Measurements from ENCODE around the gene CHRNE.
"Not testable (repeated sequence)": the region's sequence is repeated elsewhere in the genome, so short reads cannot be mapped to it uniquely, and the experiment has no call there.

The CHRNE gene

DNA sequence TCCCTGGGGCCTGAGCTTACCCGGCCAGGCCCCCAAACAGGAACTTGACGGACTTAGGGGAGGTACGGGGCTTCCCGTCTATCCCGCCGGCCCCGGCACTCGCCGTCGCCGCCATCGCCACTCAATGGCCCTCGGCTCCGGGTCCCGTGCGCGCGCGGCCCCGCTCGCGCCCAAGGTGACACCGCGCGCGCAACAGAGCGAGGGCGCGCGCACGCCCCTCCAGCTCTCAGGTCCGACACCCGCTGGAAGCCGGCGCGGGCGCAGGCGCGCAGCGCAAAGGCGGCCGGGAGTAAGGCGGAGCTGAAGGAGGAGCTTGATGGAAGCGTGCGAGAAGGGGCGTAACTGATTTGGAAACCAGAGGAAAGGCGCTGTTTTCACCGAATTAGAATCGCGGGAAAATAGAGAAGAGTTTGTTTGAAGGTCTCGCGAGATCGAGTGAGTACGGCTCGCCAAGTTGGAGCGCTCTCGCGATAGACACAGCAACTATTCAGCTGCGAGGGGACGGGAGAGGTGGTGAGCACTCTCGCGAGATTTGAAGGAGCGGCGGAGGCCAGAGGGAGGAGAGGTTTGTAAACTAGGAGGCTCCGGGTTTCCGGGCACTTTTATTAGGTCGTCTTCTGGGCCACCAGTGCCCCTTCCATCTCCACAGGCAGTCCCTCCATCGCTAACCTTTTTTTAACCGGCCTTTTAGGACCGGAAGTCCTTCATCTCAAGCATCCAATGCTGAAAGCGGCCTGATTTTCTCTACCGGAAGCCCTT lies 37.1 kb upstream of the CHRNE start, which contains the start of the genes RNF167 and SLC25A11:
Gene RNF167, plus strand, starts transcription at position 473 of the 759 bp plus-strand sequence. CDS start 642 bp downstream, outside the sequence.
Gene SLC25A11, minus strand, starts transcription at position 251 of the 759 bp plus-strand sequence. Its CDS starts 136 bp downstream, at position 115.
- in situ Hi-C loops (cut with MboI; ENCODE audit: low sequenced_read_pairs) = no loop called here

DNA sequence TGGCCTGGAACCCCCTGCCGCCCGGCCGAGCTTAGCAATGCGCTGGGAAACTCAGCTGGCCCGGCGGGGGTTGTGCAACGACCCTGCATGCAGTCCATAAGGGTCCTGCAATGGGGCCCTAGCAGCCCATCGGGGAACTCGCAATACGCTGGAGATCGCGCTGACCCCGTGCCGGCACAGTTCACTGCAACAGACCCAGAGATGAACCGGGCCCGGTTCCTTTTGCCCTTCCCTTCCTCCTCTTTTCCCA lies 36.6 kb upstream of the CHRNE start:
- in situ Hi-C loops (cut with MboI; ENCODE audit: low sequenced_read_pairs) = no loop called here

DNA sequence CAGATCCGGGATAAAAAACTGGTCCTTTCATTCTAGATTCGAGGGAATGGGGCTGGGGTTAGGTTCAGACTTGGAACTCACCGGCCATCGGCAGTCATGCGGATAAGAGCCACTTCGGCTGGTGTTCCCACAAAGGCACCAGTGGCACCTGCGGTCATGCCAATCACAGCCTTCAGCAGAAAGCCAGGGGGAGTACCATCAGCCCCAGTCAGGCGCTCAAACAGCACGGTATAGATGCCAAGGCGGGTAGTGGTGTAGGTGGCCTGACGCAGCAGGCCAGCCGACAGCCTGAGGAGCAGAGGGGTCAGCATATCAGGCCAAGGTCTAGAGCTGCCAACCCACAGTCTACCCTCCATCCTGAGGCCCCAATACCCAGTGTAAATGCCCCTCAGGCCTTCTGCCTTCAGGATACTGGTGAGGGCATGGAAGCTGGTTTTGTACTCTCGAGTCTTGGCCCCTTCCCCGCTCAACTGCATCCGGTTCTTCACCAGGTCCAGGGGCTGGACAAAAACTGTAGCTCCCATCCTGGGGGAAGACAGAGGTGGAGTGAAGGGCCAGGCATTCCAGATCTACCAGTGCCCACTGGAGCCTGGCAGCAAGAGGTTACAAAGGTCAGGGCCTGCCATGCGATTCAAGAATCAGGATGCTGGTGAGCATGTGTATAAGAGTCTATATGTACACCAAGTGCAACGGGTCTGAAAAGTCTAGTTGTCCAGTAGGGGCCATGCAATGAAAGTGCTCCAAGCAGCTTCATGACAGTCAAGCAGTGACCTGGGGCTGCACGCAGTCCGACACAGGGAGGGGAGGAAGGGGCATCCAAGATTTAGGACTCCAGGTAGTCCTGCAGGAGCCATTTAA lies 36.0 kb upstream of the CHRNE start:
- in situ Hi-C loops (cut with MboI; ENCODE audit: low sequenced_read_pairs) = no loop called here

DNA sequence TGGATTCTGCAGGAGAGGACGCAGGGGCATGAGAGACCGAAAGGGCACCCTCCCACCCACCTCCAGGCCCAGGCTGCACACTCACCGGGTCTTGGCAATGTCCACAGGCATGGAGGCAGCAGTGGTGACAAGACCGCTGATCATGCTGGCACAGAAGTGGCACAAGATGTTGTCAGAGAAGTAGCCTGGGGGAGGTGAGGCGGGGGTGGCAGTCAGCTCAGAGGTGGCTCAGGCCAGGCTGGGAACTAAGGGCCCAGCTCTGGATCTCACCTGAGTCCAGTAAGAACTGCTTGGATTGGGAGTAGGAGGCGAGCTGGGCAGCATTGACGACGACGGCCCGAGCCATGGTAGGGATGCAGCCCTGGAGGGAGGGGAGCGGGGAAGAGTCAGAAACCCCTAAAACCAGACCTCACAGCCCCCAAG lies 35.2 kb upstream of the CHRNE start:
- in situ Hi-C loops (cut with MboI; ENCODE audit: low sequenced_read_pairs) = no loop called here

DNA sequence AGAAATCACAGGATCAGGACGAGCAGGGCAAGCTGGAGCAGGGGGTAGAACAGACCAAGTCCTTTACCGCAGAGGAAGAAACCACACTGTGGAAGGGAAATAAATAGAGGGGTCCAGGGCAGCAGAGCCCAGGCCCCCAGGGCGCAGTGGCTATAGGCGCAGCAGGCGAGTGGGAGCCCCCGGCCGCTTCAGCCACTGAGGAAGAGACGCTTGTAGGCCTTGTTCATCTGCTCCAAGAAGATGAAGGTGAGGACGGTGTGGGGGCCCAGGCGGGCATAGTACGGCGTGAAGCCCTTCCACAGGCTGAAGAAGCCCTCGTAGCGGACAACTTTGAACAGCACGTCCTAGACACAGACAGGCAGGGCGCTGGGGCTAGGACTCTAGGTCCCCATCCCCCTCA lies 34.7 kb upstream of the CHRNE start:
- in situ Hi-C loops (cut with MboI; ENCODE audit: low sequenced_read_pairs) = no loop called here

DNA sequence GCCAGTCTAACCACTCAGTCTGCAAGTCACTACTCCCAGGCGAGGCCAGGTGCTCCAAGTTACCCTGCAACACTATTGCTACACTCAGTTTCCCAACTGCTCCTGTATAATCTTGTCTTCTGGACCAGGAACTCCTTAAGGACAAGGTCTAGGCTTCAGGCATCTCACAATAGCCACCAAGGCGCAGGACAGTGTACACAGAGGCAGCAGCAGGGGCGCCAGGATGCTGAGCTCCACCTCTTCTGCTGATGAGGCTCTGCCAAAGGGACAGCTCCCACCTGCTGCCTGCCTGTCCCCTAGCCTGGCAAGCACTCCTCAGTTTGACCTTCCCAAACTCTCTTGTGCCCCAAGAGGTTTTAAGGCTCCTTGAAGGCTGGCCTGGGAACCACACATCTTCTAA lies 33.5 kb upstream of the CHRNE start:
- in situ Hi-C loops (cut with MboI; ENCODE audit: low sequenced_read_pairs) = no loop called here

DNA sequence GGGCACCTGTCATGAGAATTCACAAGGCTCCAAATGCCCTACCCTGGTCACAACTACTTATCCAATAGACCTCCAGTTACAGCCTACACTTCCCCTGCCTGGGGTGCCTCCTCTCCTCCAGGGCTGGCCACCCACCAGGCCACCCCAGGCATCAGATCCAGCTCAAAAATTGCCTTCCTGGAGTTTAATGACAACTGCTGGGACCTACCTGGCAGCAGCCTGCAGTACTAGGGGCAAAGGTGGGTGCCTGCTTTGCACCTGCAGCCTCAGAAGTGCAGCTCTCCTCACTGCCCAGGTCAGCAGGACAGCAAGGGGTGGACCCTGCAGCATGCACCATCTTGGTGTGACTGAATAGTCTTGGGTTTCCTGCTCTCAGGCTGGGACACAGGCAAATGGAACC lies 32.8 kb upstream of the CHRNE start:
- in situ Hi-C loops (cut with MboI; ENCODE audit: low sequenced_read_pairs) = no loop called here

DNA sequence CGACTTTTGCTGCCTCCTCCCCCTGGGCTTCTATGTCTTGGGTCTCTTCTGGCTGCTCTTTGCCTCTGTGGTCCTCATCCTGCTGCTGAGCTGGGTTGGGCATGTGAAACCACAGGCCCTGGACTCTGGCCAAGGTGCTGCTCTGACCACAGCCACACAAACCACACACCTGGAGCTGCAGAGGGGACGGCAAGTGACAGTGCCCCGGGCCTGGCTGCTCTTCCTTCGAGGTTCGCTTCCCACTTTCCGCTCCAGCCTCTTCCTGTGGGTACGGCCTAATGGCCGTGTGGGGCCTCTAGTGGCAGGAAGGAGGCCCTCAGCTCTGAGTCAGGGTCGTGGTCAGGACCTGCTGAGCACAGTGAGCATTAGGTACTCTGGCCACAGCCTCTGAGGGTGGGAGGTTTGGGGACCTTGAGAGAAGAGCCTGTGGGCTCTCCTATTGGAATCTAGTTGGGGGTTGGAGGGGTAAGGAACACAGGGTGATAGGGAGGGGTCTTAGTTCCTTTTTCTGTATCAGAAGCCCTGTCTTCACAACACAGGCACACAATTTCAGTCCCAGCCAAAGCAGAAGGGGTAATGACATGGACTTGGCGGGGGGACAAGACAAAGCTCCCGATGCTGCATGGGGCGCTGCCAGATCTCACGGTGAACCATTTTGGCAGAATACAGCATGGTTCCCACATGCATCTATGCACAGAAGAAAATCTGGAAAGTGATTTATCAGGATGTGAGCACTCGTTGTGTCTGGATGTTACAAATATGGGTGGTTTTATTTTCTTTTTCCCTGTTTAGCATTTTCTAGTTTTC lies 31.5 kb upstream of the CHRNE start:
- in situ Hi-C loops (cut with MboI; ENCODE audit: low sequenced_read_pairs) = no loop called here

DNA sequence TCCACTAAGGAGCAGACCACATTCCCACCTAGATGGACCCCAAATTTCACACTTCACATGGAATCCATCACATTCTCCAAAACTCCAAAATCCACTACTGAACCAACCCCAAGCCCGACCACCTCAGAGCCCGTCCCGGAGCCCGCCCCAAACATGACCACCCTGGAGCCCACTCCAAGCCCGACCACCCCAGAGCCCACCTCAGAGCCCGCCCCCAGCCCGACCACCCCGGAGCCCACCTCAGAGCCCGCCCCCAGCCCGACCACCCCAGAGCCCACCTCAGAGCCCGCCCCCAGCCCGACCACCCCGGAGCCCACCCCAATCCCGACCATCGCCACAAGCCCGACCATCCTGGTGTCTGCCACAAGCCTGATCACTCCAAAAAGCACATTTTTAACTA lies 30.7 kb upstream of the CHRNE start:
- in situ Hi-C loops (cut with MboI; ENCODE audit: low sequenced_read_pairs) = no loop called here

DNA sequence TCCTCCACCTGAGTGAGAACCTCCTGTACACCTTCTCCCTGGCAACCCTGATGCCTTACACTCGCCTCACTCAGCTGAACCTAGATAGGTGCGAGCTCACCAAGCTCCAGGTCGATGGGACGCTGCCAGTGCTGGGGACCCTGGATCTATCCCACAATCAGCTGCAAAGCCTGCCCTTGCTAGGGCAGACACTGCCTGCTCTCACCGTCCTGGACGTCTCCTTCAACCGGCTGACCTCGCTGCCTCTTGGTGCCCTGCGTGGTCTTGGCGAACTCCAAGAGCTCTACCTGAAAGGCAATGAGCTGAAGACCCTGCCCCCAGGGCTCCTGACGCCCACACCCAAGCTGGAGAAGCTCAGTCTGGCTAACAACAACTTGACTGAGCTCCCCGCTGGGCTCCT lies 29.9 kb upstream of the CHRNE start:
- in situ Hi-C loops (cut with MboI; ENCODE audit: low sequenced_read_pairs) = no loop called here

DNA sequence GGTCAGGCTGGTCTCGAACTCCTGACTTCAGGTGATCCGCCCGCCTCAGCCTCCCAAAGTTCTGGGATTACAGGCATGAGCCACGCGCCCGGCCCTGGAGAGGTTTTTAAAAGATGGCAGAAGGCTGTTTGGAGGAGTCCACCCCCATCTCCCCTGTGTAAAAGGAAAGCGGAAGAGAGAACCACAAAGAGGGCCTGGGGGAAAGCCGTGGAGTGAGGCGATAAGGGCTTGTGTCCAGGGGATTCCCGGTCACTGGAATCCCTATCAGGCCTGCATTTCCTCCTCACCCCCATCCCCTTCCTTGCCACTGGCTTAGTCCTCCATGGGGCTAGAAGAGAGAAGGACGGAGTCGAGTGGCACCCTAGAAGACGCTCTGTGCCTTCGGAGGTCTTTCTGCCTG lies 29.1 kb upstream of the CHRNE start, which contains the start of gene GP1BA:
Gene GP1BA, plus strand, starts transcription at position 315 of the 400 bp plus-strand sequence. CDS start 328 bp downstream, outside the sequence.
- in situ Hi-C loops (cut with MboI; ENCODE audit: low sequenced_read_pairs) = no loop called here

DNA sequence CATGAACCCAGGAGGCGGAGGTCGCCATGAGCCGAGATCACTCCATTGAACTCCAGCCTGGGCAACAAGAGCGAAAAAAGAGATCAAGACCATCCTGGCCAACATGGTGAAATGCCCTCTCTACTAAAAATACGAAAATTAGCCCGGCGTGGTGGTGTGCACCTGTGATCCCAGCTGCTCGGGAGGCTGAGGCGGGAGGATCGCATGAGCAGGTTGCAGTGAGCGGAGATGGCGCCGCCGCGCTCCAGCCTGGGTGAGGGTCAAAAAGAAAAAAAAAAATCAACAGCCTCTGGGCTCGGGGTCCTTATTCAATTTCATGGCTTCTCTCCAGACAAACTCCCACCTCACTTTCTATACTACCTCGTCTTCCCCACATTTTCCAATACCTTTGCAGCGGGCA lies 26.0 kb upstream of the CHRNE start:
- in situ Hi-C loops (cut with MboI; ENCODE audit: low sequenced_read_pairs) = no loop called here

DNA sequence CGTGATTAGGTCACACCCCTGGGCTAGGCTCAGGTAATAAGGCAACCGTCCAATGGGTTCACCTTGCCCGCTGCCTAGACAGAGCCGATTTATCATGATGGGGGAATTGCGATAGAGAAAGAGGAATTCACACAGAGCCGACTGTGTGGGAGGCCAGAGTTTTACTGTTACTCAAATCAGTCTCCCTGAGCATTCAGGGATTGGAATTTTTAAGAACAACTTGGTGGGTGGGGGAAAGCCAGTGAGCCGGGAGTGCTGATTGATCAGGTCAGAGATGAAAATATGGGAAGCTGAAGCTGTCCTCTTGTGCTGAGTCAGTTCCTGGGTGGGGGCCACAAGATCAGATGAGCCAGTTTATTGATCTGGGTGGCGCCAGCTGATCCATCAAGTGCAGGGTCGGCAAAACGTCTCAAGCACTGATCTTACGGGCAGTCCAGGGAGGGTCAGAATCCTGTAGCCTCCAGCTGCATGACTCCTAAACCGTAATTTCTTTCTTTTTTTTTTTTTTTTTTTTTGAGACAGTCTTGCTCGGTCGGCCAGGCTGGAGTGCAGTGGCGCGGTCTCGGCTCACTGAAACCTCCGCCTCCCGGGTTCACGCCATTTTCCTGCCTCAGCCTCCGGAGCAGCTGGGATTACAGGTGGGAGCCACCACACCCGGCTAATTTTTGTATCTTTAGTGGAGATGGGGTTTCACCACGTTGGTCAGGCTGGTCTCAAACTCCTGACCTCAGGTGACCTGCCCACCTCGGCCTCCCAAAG lies 23.9 kb upstream of the CHRNE start:
- in situ Hi-C loops (cut with MboI; ENCODE audit: low sequenced_read_pairs) = not testable (repeated sequence)

DNA sequence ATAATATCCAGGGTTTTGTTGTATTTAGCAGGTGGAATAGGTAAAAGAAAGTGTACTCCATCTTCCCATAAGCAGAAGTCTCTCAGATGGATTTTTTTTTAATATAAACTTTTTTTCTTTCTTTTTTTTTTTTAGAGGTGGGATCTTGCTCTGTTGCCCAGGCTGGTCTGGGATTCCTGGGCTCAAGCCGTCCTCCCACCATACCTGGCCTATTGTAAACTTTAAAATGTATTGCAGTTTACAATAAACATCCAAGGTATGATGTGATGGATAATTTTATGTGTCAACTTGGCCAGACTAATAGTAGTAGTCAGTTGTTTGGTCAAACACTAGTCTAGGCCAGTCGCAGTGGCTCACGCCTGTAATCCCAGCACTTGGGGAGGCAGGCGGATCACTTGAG lies 18.4 kb upstream of the CHRNE start:
- in situ Hi-C loops (cut with MboI; ENCODE audit: low sequenced_read_pairs) = no loop called here

DNA sequence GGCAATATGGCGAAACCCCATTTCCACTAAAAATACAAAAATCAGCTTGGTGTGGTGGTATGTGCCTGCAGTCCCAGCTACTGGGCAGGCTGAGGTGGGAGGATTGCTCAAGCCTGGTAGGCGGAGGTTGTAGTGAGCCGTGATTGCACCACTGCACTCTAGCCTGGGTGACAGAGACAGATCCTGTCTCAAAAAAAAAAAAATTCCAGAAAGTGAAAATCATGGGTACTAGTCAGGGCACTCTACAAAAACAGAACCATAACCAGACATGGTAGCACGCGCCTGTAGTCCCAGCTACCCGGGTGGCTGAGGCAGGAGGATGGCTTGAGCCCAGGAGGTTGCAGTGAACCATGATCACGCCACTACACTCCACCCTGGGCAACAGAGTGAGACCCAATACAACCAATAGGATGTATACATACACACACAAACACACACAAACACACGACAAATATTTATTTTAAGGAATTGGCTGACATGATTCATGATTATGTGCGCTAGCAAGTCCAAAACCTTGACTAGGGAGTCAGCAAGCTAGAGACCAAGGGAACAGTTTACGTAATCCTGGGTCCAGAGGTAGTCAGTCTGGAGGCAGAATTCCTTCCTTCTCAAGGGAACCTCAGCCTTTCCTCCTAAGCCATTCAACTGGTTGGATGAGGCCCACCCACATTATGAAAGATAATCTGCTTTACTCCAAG lies 17.6 kb upstream of the CHRNE start:
- in situ Hi-C loops (cut with MboI; ENCODE audit: low sequenced_read_pairs) = no loop called here

DNA sequence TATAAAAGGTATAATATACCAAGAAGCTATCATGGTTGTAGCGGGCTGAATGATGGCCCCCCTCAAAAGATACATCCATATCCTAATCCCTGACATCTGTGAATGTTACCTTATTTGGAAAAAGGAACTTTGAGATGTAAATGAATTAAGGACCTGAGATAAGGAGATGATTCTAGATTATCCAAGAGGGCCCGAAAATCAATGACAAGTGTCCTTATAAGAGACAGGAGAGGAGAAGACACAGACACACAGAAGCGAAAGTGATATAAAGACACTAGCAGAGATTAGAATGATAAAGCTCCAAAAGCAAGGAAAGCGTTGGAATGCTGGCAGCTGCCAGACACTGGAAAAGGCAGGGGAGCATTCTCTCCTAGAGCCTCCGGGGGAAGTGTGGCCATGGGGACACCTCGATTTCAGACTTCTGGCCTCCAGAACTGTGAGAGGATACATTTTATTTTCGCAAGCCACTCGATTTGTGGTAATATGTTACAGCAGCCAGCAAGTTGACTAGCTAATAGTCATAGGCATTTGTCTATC lies 16.7 kb upstream of the CHRNE start:
- in situ Hi-C loops (cut with MboI; ENCODE audit: low sequenced_read_pairs) = no loop called here

DNA sequence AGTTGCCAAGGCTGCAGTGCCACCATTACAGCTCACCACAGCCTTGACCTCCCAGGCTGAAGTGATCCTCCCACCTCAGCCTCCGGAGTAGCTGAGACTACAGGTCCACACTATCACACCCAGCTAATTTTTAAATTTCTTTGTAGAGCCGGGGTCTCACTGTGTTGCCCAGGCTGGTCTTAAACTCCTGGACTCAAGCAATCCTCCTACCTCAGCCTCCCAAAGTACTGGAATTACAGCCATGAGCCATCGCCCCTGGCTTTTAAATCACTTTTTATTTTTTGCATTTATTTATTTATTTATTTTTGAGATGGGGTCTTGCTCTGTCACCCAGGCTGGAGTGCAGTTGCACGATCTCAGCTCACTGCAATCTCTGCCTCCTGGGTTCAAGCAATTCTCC lies 11.7 kb upstream of the CHRNE start:
- in situ Hi-C loops (cut with MboI; ENCODE audit: low sequenced_read_pairs) = not testable (repeated sequence)

DNA sequence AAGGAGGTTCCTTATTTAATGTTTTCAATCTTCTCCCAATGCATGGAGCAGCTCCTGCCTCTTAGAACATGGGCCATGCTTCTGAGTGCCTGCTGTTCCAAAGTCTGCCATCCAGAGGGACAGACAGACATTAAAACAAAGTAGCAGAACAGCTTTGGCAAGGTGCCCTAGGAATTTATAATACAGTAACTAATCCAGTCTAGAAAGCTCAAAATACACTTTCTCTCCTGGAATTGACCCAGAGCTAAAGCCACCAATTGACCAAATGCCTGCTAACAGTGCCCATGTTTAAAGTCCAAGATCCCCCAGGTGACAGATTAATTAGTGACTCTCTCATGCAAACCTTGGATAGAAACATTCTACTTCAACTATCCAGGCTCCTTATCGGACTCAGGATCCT lies 11.1 kb upstream of the CHRNE start:
- in situ Hi-C loops (cut with MboI; ENCODE audit: low sequenced_read_pairs) = no loop called here

DNA sequence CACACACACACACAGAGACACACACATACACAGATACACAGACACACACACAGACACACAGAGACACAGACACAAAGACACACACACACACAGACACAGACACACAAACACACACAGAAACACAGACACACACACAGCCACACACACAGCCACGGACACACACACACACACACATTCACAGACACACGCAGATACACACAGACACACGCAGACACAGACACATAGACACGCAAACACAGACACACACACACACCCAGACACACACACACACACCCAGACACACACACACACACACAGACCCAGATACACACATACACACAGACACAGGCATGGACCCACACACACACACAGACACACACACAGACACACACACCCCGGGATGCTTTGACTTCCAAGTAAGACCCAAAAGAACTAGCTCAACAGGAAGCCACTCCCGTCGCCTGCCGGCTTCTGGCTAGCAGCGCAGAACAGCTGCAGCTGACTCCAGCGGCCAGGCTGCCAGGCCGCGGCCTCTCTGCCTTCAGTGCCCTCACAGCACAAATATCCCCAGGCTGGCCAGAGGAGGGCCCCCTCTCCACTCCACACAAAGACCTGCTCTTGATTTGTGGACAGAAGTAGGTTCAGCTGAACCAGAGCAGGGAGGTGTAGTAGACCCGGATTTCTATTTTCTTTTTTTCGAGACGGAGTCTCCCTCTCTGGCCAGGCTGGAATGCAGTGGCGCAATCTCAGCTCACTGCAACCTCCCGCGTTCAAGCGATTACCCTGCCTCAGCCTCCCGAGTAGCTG lies 6.0 kb upstream of the CHRNE start:
- in situ Hi-C loops (cut with MboI; ENCODE audit: low sequenced_read_pairs) = no loop called here
